Prostate gland (tissue), 2 donors: ENCODE measurements around the gene OR2M2. TPM values are rescaled to one million over a fixed set of nuclear protein-coding genes. Genes with fewer than 3 reads are reported as not detected.

Experiments
- DNase-seq: peaks from one replicate; pipeline ENCODE4 v3.0.0-alpha.2; 2019; ENCODE audit warnings: low spot score
- H3K27ac ChIP-seq, 2 donors: fragments of 200-600 bp; sonication (generic); 2 replicates each; pipeline ENCODE4 v1.5.1; 2017 to 2019
- H3K27me3 ChIP-seq: fragments of 200-600 bp; sonication (generic); replicated peaks from 2 replicates; pipeline ENCODE4 v1.5.1; 2019; ENCODE audit not compliant: insufficient read depth
- H3K36me3 ChIP-seq, 2 donors: fragments of 200-600 bp; sonication (generic); 1 replicate in 1 of 2; 2 replicates in 1 of 2; pipeline versions ENCODE4 v1.5.1 to v1.8.1; 2017 to 2019
- H3K4me1 ChIP-seq: fragments of 200-600 bp; sonication (generic); replicated peaks from 2 replicates; pipeline ENCODE4 v1.5.1; 2019
- H3K4me3 ChIP-seq, 2 donors: fragments of 200-600 bp; sonication (generic); 2 replicates each; pipeline ENCODE4 v1.5.1; 2017 to 2019
- H3K9me3 ChIP-seq: fragments of 200-600 bp; sonication (generic); 2 replicates; pipeline ENCODE4 v1.5.1; 2017
- POLR2A ChIP-seq: fragments of 450-650 bp; IDR thresholded peaks from one replicate; pipeline ENCODE4 v1.6.1; 2016; ENCODE audit warnings: antibody characterized with exemption, mild to moderate bottlenecking
- POLR2AphosphoS5 ChIP-seq: sonication (generic); formaldehyde crosslinking; IDR thresholded peaks from one replicate; pipeline ENCODE4 v1.6.1; 2017; ENCODE audit warnings: antibody characterized with exemption
- WGBS: methylation state at CpG from one replicate; pipeline ENCODE4 v1.1.5; 2018; 5-methylcytosine and 5-hydroxymethylcytosine counted together
- intact Hi-C: fragments of 100-400 bp; cut with DNase I; formaldehyde crosslinking; loops from one replicate; pipeline ENCODE4 v1.14.2; 2022
- total RNA-seq, 2 donors: library from RNA; depleted of rRNA; stranded (reverse); fragments of >200 nt; gene quantifications; one replicate each; pipeline ENCODE4 v1.1.0, GENCODE V29; 2016
- TF ChIP-seq, protein P1 (sequence below), 4 experiments: fragments of 200-600 bp in 2 of 4; fragments of 450-650 bp in 2 of 4; sonication (generic) in 2 of 4; IDR thresholded peaks; 1 replicate in 3 of 4; 2 replicates in 1 of 4; pipeline ENCODE4 v1.5.1; 2016 to 2019; ENCODE audit warnings: antibody characterized with exemption in 4 of 4, mild to moderate bottlenecking in 2 of 4, moderate library complexity in 2 of 4

Gene OR2M2
- total RNA-seq, 2 donors from 2014 or later: not detected

DNA sequence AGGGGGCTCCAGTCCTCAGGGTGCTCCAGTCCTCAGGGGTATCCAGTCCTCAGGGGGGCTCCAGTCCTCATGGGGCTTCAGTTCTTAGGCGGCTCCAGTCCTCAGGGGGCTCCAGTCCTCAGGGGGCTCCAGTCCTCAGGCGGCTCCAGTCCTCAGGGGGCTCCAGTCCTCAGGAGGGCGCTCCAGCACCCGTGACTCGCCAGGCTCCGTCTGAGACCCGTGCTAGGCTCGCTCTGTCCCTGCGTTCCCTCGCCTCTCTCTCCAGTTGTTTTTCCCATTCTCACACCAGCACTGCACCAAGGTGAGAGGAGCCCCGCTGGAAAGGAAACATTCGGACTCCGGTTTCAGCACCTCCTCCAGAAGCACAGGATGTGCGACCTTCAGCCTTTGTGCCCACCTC, 9.4 kb upstream of the OR2M2 start:
- TF ChIP-seq POLR2A (no peak), POLR2AphosphoS5 (no peak)
- TF ChIP-seq, protein P1, sequence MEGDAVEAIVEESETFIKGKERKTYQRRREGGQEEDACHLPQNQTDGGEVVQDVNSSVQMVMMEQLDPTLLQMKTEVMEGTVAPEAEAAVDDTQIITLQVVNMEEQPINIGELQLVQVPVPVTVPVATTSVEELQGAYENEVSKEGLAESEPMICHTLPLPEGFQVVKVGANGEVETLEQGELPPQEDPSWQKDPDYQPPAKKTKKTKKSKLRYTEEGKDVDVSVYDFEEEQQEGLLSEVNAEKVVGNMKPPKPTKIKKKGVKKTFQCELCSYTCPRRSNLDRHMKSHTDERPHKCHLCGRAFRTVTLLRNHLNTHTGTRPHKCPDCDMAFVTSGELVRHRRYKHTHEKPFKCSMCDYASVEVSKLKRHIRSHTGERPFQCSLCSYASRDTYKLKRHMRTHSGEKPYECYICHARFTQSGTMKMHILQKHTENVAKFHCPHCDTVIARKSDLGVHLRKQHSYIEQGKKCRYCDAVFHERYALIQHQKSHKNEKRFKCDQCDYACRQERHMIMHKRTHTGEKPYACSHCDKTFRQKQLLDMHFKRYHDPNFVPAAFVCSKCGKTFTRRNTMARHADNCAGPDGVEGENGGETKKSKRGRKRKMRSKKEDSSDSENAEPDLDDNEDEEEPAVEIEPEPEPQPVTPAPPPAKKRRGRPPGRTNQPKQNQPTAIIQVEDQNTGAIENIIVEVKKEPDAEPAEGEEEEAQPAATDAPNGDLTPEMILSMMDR (IDR thresholded peaks at IDR 0.05): no peak
- WGBS: 97% methylated on average over 13 of the region's 14 CpGs

DNA sequence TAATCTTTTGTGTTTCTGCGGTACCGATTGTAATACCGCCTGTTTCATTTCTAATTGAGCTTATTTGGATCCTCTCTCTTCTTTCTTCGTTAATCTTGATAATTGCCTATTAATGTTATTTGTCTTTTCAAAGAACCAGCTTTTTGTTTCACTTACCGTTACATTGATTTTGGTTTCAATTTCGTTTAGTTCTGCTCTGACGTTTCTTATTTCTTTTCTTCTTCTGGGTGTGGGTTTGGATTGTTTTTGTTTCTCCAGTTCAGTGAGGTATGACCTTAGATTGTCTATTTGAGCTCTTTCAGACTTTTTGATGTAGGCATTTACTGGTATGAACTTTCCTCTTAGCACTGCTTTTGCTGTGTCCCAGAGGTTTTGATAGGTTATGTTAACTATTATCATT, 9.4 kb downstream of the OR2M2 start:
- 65% methylated on average over 7 of the region's 7 CpGs for WGBS
- intact Hi-C loops: no loop called here
- Histone ChIP-seq H3K36me3 (no peaks in the 10 kb centered on the region), H3K27me3 (no peaks in the 10 kb centered on the region), H3K9me3 (no peaks in the 10 kb centered on the region), H3K4me3 (no peak overlapping the region), H3K4me1 (no peaks in the 10 kb centered on the region), H3K27ac (no peak overlapping the region)
- DNase-seq: no peak
- no peak for TF ChIP-seq POLR2AphosphoS5
- no peak for TF ChIP-seq POLR2A
- TF ChIP-seq, protein P1 (IDR thresholded peaks at IDR 0.05): no peak

More for the DNA sequence above, 9.4 kb upstream of the OR2M2 start:
- Histone ChIP-seq H3K9me3 (no peaks in the 10 kb centered on the region), H3K36me3 (no peaks in the 10 kb centered on the region), H3K27me3 (no peaks in the 10 kb centered on the region), H3K4me1 (no peaks in the 10 kb centered on the region), H3K27ac (no peak overlapping the region), H3K4me3 (no peak overlapping the region)
- intact Hi-C loops: no loop called here
- no peak for DNase-seq

DNA sequence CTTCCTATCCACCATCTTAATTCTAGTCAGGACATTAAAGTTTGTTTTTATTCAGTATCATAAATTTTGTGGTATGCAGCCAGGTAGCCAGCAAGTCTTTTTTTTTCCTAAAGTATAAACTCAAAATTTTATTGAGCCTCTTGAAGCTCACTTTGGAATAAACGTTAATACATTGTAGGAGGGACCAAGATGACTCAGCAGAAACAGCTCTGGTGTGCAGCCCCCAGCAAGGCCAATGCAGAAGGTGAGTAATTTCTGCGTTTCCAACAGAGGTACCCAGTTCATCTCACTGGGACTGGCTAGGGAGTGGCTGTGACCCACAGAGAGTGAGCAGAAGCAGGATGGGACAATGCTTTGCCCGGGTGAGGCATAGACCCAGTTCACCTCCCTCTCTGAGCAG, 12.7 kb downstream of the OR2M2 start:
- H3K27me3 ChIP-seq: no peaks in the 10 kb centered on the region
- intact Hi-C loops: no loop called here
- DNase-seq: no peak
- H3K27ac ChIP-seq: no peak overlapping the region
- no peak overlapping the region for H3K4me3 ChIP-seq
- 75% methylated on average over 3 of the region's 3 CpGs for WGBS
- no peaks in the 10 kb centered on the region for H3K36me3 ChIP-seq
- TF ChIP-seq POLR2AphosphoS5: no peak
- H3K9me3 ChIP-seq: no peaks in the 10 kb centered on the region
- no peaks in the 10 kb centered on the region for H3K4me1 ChIP-seq

DNA sequence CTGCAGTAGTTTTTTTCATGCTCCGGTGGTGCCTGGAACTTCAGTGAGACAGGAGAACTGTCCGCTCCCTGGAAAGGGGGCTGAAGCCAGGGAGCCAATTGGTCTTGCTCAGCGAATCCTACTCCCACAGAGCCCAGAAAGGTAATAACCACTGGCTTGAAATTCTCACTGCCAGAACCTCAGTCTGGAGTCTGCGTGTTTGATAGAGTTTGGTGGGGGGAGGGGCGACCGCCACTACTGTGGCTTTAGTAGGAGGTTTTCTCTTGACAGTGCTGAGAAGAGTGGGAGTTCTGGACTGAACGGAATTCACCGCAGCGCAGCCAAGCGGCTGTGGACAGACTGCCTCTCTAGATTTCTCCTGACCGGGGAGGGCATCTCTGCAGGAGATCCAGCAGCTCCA, 14.4 kb downstream of the OR2M2 start:
- Histone ChIP-seq H3K27ac (no peak overlapping the region), H3K27me3 (no peaks in the 10 kb centered on the region), H3K9me3 (no peaks in the 10 kb centered on the region), H3K4me1 (no peaks in the 10 kb centered on the region), H3K4me3 (no peak overlapping the region), H3K36me3 (no peaks in the 10 kb centered on the region)
- DNase-seq: no peak
- TF ChIP-seq, protein P1 (IDR thresholded peaks at IDR 0.05): no peak
- TF ChIP-seq POLR2A (no peak), POLR2AphosphoS5 (no peak)
- intact Hi-C loops: no loop called here
- WGBS: 34% methylated on average over 10 of the region's 11 CpGs

DNA sequence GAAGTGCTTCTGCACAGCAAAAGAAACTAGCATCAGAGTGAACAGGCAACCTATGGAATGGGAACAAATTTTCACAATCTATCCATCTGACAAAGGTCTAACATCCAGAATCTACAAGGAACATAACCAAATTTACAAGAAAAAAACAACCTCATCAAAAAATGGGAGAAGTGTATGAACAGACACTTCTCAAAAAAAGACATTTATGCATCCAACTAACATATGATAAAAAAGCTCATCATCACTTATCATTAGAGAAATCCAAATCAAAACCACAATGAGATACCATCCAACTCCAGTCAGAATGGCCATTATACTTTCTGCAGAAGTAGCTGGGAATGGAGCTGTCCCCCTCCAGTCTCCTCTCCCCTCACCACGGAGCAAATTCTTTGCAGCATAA, 19.5 kb downstream of the OR2M2 start:
- Histone ChIP-seq H3K4me1 (no peaks in the 10 kb centered on the region), H3K27ac (no peak overlapping the region), H3K9me3 (no peaks in the 10 kb centered on the region), H3K4me3 (no peak overlapping the region), H3K36me3 (no peaks in the 10 kb centered on the region), H3K27me3 (no peaks in the 10 kb centered on the region)
- DNase-seq: no peak
- intact Hi-C loops: no loop called here
- 90% methylated on average over 1 of the region's 1 CpG for WGBS
- TF ChIP-seq, protein P1 (IDR thresholded peaks at IDR 0.05): no peak
- no peak for TF ChIP-seq POLR2A
- TF ChIP-seq POLR2AphosphoS5: no peak
